Left ventricle myocardium superior (tissue), 1 donor: ENCODE measurements around the gene CRTC2. TPM values are rescaled to one million over a fixed set of nuclear protein-coding genes. Genes with fewer than 3 reads are reported as not detected.
"Not testable (repeated sequence)": the region's sequence is repeated elsewhere in the genome, so short reads cannot be mapped to it uniquely, and the experiment has no call there.

Experiments
- ATAC-seq: fragments of 200-7000 bp; cut with Tn5 transposase; one replicate; pipeline ENCODE4 v1.9.1; 2020; ENCODE audit warnings: mild to moderate bottlenecking, moderate library complexity
- DNase-seq: peaks from one replicate; pipeline ENCODE4 v3.0.0-alpha.2; 2020
- intact Hi-C: fragments of 100-400 bp; cut with micrococcal nuclease; formaldehyde crosslinking; loops from one replicate; pipeline ENCODE4 v1.11.0; 2022
- microRNA-seq: library from miRNA; unstranded; fragments of <30 nt; microRNA quantifications from one replicate; pipeline ENCODE4 v1.2.0, GENCODE V29; 2020; ENCODE audit warnings: borderline number of aligned reads
- total RNA-seq: library from RNA; stranded (reverse); fragmentation: NEBNext Ultra II Directional; extraction: Animal tissue kit (Norgen Biotek cat#: 25700); gene quantifications from one replicate; pipeline ENCODE4 v1.2.1, GENCODE V29; 2021
- donor health status: DM: no; HTN: yes; CAD: no; lungs with severe emphysema.

Gene CRTC2
- total RNA-seq, 1 donor from 2014 or later: 21.2 TPM

GRCh38 chr1:153919876-153920852, 38.2 kb downstream of the CRTC2 start:
- DNase-seq: no peak
- no peak for ATAC-seq
- intact Hi-C loops: loop anchor here (10.0 kb wide), 1 partner anchor 95 kb away; no protein-coding TSS in a partner anchor

GRCh38 chr1:153916297-153916696, 42.1 kb downstream of the CRTC2 start:
- DNase-seq (no peak), ATAC-seq (no peak)
- intact Hi-C loops: no loop called here

- DNase-seq (no peak), ATAC-seq (no peak)
- intact Hi-C loops: no loop called here
Measured at GRCh38 chr1:153912349-153912748, 46.1 kb downstream of the CRTC2 start.

GRCh38 chr1:153910560-153910959, 47.9 kb downstream of the CRTC2 start:
- intact Hi-C loops, ATAC-seq, DNase-seq: not testable (repeated sequence)

- DNase-seq: no peak
- intact Hi-C loops: no loop called here
- no peak for ATAC-seq
Measured at GRCh38 chr1:153908071-153908470, 50.3 kb downstream of the CRTC2 start.

GRCh38 chr1:153907134-153907533, 51.3 kb downstream of the CRTC2 start:
- intact Hi-C loops: no loop called here
- DNase-seq (no peak), ATAC-seq (no peak)

- no peak for ATAC-seq
- intact Hi-C loops: no loop called here
- no peak for DNase-seq
Measured at GRCh38 chr1:153906396-153906795, 52.0 kb downstream of the CRTC2 start.

GRCh38 chr1:153905908-153906307, 52.5 kb downstream of the CRTC2 start:
- intact Hi-C loops, ATAC-seq, DNase-seq: not testable (repeated sequence)

GRCh38 chr1:153903841-153904455, 54.5 kb downstream of the CRTC2 start:
- ATAC-seq (no peak), DNase-seq (no peak)
- intact Hi-C loops: no loop called here

GRCh38 chr1:153899509-153899908, 58.9 kb downstream of the CRTC2 start:
- ATAC-seq (no peak), DNase-seq (no peak)
- intact Hi-C loops: no loop called here

Small RNA genes lying within 50 kb of the gene (microRNA-seq; reads per million reads assigned to microRNA genes)
- gene MIR6737: not detected

Other genes starting within 250 kb of the CRTC2 start
- gene INTS3, start 230.6 kb downstream of the CRTC2 start, total RNA-seq: 35.5 TPM
- gene SLC27A3, start 183.2 kb downstream of the CRTC2 start, total RNA-seq: 9.8 TPM
- gene GATAD2B, start 35.6 kb downstream of the CRTC2 start, total RNA-seq: 34.6 TPM
- 51.7 TPM for gene DENND4B, start 11.9 kb downstream of the CRTC2 start, total RNA-seq
- gene SLC39A1, start 4.9 kb upstream of the CRTC2 start, total RNA-seq: 45.8 TPM
- 5.0 TPM for gene CREB3L4, start 9.3 kb upstream of the CRTC2 start, total RNA-seq
- gene JTB, start 19.1 kb upstream of the CRTC2 start, total RNA-seq: 80.7 TPM
- gene RAB13, start 27.7 kb upstream of the CRTC2 start, total RNA-seq: 55.1 TPM
- 917 TPM for gene RPS27, start 32.1 kb upstream of the CRTC2 start, total RNA-seq
- 0.27 TPM for gene NUP210L, start 196.5 kb upstream of the CRTC2 start, total RNA-seq
- 77.1 TPM for gene TPM3, start 233.5 kb upstream of the CRTC2 start, total RNA-seq
- not detected for gene CFAP141, start 247.7 kb upstream of the CRTC2 start, total RNA-seq